ENCODE measurements around the gene ALX3.

The ALX3 gene

DNA sequence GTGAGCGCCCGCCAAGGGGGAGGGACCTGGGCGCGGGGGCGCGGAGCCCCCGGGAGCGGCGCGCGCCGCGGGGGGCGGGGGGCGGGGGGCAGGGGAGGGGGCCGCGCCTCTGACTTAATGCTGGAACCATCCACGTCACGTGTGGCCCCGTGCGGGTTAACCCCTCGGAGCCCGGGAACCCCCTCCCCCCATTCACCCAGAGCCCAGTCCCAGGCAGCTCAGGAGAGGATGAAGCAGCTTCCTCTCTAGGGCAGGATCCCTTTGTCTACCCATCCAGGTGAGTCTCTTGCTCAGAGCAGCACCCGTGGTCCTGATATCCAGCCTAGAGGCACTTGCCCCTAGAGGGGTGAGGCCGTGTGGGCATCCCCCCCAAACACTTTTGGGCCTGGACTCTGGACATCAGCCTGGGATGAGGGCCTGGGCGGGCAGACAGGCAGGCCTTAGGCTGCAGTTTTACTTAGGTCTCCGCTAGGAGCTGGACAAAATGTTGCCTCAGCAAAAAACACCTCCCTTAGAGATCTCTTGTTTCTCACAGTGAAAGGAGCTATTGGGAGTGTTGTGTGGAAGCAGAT is at the start of gene ALX3:
TSS of gene ALX3 (minus strand) at position 2 of the 572 bp plus-strand sequence. CDS start 60 bp downstream, outside the sequence.
- no peak for DNase-seq

DNA sequence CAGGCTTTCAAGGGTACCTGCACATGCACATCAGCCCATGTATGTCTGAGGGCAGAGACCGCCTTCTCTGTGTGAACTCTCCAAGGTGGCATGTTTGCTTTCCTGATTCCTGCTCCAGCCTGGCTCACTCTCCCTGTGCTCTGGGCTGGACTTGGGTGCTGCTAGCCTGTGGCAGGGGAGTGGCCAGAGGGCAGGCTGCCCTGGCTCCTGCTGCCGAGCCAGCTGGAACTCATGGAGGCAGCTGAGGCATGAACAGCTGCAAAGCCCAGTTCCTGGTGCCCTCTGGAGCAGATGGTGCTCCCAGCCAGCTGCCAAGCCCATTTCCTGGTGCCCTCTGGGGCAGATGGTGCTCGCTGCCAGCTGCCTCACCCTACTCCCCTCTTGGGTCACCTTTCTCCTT is 49.4 kb upstream of the ALX3 start:
- DNase-seq: no peak

DNA sequence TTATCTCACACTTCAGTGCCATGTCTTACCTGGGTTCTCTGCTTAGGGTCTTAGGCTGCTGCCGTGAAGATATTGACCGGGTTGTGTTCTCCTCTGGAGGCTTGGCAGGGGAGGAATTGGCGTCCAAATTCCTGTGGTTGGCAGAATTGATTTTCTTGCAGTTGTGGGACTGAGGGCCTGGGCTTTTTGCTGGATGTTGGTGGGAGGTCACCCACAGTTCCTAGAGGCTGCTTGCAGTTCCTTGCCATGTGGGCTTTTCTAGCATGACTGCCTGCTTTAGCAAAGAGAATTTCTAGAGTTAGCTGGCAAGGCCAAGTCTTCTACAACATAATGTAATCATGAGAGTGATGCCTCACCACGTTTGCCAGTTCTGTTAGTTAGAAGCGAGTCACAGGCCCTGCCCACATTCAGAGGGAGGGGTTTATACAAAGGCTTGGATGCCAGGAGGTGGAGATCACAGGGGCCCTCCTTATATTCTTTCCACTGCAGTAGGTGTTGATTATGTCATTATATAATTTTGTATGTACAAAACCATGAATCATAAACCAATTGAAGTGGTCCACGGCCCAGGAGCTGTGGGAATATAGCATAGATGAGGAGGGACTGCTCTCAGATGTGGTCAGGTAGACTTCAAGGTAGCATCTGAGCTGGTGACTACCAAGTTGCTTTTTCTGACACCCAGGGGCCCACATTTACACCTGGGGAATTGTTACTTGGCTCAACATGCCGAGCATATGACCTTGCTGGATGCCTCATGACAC is 48.3 kb upstream of the ALX3 start:
- no peak for DNase-seq

DNA sequence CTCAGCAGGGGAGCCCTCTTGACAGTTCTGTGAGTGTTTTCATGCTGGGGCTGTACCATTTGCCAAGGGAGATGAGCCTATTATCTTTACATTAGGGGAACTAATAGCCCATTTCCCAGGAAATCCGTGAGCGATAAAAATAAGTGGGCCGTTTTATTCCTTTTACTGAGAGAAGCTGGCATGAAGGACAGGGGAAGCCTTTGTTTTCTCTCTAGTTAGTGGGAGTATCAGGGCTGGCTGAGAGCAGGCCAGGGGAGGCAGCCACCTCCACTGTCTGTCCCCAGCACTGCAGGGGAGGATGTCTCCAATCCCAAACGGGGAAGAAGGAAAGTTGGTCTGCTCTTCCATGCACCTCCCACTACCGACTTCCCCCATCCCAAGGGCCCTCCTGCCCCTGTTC is 44.3 kb upstream of the ALX3 start:
- DNase-seq: no peak

DNA sequence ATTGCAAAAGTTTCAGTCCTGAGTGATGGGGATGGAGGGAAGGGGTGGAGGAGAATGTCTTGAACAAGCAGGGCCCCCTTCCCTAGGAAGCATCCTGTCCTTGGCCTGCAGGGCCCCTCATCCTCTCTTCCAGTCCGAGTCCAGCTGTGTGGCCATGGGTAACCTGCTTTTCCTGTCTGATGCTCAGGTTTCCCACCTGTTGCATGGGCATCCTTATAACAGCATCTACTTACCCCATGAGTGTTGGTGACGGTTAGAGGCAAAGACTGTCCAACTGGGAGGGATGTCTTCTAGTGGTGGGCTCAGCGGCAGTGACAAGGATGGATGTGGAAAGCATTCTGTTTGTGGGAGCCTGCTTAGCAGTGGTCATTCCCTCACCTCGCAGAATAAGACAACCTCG is 43.7 kb upstream of the ALX3 start:
- DNase-seq: no peak

DNA sequence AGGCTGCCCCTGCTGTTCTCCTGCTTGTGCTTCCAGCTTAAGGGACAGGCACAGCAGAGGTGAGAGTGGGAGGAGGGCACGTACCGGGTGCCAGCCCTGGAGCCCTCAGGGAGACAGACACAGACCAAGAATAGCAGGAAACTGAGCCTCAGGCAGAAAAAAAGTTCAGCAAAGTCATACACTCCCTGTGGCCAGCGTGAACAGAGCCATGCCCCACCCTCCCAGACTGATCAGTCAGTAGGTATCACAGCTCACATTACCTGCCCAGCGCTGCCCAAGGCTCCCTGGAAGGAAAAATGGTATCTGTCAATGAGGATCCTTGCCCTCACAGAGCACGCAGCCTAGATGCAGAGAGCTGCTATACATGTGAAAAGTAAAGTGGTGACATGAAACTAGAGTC is 43.1 kb upstream of the ALX3 start:
- DNase-seq: no peak

DNA sequence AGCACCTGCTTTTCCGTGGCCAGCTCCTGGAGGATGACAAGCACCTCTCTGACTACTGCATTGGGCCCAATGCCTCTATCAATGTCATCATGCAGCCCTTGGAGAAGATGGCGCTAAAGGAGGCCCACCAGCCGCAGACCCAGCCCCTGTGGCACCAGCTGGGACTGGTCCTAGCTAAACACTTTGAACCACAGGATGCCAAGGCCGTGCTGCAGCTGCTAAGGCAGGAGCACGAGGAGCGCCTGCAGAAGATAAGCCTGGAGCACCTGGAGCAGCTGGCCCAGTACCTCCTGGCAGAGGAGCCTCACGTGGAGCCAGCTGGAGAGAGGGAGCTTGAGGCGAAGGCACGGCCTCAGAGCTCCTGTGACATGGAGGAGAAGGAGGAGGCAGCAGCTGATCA is 42.2 kb upstream of the ALX3 start:
- DNase-seq: no peak

DNA sequence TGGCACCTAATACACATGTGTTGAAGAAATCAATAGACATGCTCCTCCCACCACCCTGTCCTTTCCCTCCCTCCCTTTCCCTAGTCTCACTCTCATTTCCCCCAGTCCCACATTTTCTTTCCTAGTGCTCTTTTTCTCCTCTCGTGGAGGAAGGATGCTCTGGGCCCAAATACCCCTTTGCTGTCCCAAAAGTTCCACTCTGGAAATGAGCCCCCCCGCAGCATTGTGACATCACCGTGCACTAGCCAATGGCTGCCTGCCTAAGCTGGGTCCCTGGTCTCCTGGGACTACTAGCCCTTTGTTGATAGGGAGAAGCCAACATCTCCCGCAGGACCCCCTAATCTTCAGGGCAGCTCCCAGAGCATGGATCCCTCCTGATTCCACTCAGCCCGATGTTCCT is 41.7 kb upstream of the ALX3 start, which contains the start of gene UBL4B:
TSS of gene UBL4B (plus strand) at position 301 of the 400 bp plus-strand sequence. CDS start at position 393, 92 bp downstream.
- DNase-seq: no peak

DNA sequence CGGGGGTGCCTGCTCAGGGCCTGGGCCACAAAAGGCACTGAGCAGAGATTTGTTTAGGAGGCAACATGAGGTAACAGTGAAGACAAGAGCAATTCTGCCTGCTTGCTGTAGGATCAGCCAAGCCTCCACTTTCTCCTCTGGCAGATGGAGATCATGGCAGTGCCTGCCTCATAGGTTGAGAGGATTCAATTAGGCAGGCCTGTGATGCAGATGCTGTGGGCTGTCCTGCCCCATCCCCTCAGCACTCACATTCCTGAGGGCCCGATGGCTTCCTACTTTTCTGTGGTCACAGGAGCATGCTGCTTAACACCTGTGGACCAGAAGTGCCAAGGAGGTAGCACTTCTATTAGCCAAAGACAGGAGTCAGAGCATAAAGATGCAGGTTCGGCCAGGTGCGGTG is 40.6 kb upstream of the ALX3 start:
- DNase-seq: no peak

DNA sequence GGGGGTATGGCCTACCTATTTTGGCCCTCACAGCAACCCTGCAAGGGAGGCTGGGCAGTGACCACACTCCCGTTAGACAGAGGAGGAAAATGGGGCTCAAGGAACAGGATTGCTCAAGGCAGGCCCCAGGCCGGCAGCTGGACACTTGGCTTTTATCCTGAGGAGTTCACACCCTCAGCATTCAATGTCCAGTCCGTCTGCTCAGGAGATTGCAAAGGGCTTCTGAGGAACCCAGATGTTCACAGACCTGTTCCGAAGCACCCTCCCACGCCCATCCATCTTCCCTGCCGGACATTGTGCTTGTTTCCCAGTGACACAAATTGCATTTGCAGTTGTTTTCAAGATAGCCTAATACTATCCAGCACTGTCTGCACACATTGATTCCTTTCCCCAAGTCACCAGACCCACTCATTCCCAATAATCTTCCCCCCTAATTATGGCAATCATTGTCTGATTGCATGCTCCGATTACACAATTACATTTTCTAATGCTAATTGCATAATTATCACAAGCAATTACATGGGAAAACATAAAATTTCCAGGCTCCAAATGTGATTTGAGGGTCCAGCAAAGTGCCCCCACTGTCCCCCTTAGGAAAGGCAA is 37.5 kb upstream of the ALX3 start:
- no peak for DNase-seq

DNA sequence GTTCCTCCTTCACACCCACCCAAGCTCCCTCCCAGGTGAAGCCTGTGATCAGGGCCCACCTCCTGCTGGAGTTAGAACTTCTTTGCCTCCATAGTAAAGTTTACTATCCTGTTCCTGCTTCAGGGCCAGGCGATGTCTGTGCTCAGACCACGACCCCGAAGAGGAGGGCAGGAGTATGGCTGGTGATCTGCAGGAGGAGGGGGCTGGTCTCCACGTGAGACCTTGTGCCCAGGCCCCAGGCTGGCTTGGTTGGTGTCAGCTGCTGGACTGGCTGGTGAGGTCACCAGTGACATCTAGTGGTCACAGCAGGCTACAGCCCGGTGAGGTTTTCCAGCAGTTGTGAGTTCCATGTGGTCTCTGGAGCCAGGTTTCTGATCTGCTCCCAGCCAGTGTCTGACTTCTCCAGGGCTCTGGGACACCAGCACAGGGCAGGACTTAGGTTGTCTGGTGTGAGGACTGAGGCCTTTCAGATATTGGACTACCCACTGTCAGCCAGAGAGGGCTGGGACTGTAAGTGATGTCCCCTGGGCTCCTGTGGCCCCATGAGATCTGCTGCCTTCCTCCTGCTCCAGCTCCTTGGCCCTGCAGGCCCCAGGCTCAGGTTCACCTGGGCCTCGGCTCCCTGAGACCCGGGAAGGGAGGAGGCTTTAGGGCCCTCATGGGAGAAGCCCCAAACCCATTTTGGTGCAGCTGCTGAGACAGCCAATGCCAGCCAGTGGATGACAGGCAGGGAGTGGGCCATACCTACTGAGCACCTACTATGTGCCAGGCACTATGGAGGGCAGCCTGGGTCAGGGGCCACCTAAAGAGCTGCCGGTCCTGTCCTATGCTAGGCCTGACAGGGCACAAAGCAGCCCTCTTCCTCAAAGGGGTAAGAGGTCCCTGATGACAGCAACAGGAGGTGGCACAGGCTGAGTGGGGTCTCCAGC is 35.8 kb upstream of the ALX3 start:
- DNase-seq: peak; percentile 22 to 40

DNA sequence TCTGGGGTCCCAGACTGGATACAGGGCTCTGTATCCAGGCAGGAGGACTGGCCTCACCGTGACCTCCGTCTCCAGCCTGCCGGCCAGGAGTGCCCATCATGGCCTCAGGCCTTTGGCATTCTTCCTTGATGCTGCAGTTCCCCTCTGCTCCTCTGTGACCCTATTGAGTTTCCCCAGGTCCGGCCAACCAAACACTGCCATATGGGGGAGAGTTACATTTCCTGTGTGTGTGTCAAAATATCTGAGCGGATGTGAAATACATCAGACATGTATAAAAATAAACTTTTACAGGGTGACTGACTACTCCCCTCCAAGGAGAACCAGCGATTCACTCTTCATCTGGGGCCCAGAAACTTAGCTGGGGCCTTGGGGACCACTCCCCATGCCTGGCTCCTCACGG is 31.6 kb upstream of the ALX3 start:
- peak in 1 of 2 donors; percentile 63 for DNase-seq

DNA sequence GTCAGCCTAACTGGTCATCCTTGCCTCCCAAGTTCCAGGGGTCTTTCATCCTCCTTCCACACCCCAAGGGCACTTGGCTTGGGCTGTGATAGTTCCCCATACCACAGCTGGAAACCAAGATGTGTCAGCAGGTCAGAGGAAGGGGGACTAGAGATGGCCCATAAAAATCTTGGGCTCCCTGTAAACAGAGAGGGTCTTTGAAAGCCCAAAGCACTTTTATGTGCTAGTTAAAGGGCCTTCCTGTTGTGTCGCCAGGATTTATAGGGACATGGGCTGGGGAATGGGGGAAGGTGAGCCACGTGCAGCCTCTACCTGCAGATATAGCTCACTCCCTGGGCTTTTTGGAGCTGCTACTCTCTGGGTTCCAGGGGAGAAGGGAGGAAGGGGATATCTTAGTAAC is 29.9 kb upstream of the ALX3 start:
- DNase-seq: no peak

DNA sequence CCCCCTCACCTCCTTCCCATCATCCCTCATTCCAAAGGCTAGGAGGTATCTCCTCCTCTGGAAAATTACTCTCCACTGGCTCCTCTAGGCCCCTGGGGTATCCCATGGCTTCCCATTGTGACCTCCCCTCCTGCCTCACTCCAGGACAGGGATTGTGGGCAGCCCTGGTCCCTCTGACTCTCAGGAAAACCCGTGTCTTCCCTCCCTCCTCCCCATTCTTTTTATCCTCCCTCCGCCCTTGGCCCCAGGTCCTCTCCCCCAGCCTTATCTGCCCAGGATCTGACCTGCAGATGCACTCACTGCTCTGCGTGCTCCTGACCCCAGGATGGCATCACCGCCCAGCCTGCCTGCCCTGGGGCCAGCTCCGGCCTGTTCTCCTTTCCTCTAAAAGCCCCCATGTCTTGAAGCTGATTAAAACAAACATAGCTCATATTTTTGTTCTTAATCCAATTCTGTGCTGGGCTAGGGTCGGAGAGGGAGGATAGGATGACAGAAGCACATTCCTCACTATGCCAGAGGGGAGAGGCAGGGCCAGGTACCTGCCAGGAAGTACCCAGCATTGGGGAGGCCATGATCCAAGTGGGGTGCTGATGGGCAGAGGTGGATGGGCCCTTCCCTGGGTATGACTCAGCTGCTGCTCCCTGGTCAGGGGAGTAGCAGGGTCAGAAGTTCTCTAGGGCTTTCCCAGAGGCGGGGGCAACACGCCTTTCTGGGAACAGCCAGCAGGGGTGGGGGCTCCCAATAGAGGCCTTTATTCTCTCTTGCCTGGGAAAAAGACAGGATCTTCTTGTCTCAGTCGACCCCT is 28.0 kb upstream of the ALX3 start:
- DNase-seq: no peak

DNA sequence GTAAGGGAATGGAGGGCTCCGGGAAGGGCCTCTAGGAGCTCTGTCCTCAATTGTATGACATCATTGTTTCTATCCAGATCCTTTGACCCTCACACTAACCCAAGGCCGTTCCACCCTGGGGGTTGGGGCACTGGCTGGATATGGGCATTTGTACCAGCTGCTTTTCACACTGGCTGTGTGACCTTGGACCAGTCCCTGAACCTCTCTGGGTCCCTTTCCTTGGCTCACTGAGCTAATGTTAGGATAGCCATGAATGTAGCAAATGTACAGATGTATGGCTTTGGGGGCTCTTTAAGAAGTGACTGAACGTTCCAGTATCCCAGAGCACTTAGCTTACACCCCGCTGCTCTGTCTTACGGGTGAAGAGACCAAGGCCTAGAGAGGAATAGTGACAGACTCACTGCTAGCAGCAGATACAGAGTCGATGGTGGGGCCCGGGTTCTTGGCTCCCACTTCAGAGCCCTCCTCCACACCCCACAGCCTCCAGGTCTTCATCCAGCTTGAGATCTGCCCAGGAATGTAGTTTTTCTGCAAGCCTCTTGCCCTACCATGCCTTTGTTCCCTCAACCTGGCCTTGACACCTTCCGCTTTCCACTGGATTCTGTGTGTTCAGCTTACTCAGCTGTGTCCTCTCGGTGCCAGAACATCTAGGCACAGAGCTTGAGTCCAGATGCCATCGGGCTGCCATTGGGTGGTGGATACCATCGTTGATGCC is 27.2 kb upstream of the ALX3 start:
- no peak for DNase-seq

DNA sequence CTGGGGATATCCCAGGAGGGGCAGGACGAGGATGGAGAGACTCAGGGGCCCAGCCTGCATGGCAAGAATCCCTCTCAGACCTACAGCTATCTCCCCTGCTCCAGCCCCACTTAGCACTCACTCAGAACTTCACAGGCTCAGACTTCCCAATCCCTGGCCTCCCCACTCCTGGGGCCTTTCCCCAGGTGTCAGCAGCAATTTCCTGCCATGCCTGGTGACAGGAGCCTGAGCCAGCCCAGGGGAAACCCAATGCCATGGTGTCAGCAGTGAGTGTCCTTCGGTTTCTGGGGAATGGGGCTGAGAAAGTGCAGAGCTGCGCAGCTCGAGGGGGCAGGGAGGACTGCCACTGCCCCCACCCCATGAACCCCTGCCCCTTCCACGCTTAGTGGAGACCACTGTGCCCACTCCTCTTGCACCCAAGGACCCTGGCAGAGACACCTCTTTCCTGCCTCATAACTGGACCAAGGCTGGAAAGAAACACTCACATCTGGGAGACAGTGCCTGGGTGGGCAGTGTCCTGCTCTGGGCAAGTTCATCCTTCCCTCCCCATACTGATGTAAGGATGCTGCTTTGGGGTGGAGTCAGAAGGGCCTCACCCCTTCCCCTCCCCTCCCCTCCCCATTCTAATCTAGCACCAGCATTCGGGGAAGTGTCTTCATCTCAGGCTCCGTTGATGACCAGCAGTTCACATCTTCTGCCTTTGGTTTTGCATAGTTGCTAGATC is 24.6 kb upstream of the ALX3 start:
- DNase-seq: no peak

DNA sequence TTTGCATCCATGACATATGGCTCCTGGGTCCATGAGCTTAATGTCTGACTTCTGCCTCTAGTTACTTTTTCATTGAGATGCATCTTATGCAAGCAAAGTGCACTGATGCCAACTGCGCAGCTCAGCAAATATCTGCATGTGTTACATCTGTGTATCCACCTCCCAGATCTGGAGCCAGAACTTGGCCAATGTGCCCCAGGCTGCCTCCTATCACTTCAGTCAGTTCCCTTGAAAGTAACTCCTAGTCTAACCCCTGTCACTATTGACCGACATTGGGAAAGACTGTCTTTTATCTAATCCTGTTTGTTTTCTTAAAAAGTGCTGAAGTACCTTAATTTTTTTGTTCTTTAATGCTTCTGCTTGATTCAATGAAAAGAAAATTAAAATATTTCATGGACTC is 22.5 kb upstream of the ALX3 start:
- no peak for DNase-seq

DNA sequence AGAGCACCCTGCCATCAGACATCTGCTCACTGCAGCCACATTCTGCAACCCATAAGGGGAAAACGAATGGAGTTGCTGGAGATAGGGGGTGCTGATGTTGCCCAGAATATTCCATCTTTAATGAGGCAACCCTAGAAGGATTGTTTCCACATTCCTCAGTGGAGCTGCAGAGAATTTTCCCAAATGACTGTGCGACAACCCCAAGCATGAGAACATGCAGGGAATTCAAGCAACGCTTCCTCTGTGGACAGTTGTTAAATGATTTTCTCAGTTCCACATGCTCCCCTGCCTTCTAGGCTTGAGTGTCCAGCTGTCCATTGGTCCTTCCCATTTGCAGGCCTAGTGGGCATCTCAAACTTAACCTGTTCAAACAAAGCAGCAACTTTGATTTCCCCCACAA is 21.3 kb upstream of the ALX3 start:
- DNase-seq: no peak

DNA sequence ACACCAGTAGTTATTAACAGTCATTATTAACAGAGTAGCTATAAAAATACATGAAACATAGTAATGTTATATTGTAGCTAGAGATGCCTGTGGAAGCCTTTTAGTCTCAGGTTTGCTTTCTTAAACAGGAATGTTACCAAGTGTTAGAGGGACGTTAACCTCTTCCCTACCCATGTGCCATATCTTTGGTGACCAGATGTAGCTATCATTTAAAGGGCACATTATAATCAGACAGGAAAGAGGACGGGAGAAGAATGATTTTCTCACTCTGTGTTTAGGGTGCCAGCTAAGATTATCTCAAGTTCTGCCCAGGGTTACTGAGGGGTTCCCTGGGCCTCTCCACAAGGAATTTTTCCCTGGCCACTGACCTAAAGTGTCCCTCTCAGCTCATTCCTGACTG is 20.9 kb upstream of the ALX3 start:
- DNase-seq: no peak

DNA sequence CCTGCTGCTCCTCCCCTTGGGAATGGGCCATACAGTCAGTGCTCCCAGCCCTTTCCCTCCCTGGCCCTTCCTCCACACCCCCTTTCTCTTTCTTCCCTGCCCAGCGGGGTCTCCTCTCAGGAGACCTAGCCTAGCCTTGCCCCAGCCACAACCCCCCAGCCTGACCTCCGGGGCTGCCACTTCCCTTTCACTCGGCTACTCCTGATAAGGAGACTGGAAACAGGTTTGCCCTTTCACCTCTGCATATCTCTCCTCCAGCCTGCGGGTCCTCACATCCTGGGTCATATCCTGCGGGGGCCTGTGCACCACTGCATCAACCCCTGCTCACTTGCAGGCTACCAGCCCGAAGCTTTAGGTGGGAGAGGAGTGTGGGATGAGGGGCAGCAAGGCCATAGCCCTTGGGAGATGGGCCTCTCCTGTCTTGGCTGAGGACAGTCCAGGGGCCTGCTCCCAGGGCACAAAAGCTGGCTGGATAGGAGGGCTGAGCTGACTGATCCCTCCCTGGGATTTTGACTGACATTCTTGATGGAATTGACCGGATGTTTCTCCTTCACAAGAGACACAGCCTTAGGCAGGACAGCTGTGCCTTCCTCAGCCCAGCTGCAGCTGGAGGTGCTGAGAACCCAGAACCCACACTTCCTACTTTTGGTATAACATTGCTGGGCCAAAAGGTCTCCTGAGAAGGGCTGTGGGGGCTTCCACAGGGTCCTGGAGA is 19.2 kb upstream of the ALX3 start:
- no peak for DNase-seq

Data from bone marrow (tissue), 2 donors.